SK-N-SH treated with all-trans-retinoic acid at 6 μM for 48 hours (cell line): Measurements from ENCODE around the gene PDE1C.

Experiments
- ISL1 ChIP-seq: fragments of 250-450 bp; sonication (Bioruptor Pico); IDR thresholded peaks from 2 replicates; pipeline ENCODE4 v2.1.2; 2022; ENCODE audit warnings: mild to moderate bottlenecking, moderate library complexity
- RARB ChIP-seq: fragments of 250-450 bp; sonication (Bioruptor Pico); IDR thresholded peaks from 2 replicates; pipeline ENCODE4 v1.8.0; 2021; ENCODE audit warnings: mild to moderate bottlenecking, moderate library complexity
- TF ChIP-seq, protein P1 (sequence below): fragments of 250-450 bp; sonication (Bioruptor Pico); IDR thresholded peaks from 2 replicates; pipeline ENCODE4 v1.5.1; 2020; ENCODE audit warnings: low read depth, mild to moderate bottlenecking, moderate library complexity
- TF ChIP-seq, protein P2 (sequence below): fragments of 250-450 bp; sonication (Bioruptor Pico); IDR thresholded peaks from 2 replicates; pipeline ENCODE4 v1.5.1; 2021; ENCODE audit warnings: mild to moderate bottlenecking, moderate library complexity

DNA sequence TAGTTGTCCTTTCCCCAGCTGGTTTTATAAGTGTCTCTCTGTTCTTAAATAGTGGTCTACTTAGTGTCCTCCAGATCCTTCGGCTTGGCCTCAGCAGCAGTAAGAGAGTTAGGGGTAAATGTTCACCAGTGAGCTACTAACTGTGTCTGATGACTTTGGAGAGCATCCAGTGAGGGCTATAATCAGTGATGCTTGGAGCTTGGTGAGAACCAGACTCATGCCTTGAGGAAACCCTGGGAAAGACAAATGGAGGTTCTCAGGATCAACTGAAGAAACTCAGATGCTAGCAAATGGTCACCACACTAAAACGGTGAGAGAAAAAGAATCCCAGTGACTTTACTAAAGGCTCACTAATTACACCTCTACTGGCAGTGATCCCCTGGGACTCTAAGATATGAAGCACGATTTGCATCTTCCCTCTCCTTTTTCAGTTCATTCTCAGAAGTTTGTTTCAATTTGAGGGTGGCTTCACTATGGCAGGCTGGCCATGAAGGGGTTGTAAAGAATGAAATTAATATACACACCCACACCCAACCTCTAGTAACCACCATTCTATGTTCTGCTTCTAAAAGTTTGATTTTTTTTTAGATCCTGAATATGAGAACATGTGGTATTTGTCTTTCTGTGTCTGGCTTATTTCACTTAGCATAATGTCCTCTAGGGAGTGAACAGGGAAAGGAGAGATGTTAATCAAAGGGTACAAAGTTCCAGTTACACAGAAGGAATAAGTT is 177.9 kb downstream of the PDE1C start:
- TF ChIP-seq, protein P1, sequence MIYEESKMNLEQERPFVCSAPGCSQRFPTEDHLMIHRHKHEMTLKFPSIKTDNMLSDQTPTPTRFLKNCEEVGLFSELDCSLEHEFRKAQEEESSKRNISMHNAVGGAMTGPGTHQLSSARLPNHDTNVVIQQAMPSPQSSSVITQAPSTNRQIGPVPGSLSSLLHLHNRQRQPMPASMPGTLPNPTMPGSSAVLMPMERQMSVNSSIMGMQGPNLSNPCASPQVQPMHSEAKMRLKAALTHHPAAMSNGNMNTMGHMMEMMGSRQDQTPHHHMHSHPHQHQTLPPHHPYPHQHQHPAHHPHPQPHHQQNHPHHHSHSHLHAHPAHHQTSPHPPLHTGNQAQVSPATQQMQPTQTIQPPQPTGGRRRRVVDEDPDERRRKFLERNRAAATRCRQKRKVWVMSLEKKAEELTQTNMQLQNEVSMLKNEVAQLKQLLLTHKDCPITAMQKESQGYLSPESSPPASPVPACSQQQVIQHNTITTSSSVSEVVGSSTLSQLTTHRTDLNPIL (CRISPR knock-in tag) = no peak
- TF ChIP-seq, protein P2, sequence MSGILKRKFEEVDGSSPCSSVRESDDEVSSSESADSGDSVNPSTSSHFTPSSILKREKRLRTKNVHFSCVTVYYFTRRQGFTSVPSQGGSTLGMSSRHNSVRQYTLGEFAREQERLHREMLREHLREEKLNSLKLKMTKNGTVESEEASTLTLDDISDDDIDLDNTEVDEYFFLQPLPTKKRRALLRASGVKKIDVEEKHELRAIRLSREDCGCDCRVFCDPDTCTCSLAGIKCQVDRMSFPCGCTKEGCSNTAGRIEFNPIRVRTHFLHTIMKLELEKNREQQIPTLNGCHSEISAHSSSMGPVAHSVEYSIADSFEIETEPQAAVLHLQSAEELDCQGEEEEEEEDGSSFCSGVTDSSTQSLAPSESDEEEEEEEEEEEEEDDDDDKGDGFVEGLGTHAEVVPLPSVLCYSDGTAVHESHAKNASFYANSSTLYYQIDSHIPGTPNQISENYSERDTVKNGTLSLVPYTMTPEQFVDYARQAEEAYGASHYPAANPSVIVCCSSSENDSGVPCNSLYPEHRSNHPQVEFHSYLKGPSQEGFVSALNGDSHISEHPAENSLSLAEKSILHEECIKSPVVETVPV (CRISPR knock-in tag) = no peak
- TF ChIP-seq RARB (CRISPR knock-in tag) (no peak), ISL1 (no peak)
